Liver (tissue), 3 donors: ENCODE results near the gene PHF21B.

Experiments used
- CTCF ChIP-seq: fragments of 150-350 bp; IDR thresholded peaks from 2 replicates; pipeline ENCODE4 v1.5.1; 2017; ENCODE audit warnings: improper control_type of control experiment, low read depth, low read length; ENCODE audit not compliant: missing input control
- GABPA ChIP-seq, 2 donors: IDR thresholded peaks in 1 of 2; conservative IDR thresholded peaks in 1 of 2; 2 replicates each; pipeline ENCODE4 v1.6.1; 2016; ENCODE audit warnings: antibody characterized with exemption in 2 of 2, mild to moderate bottlenecking in 1 of 2, moderate library complexity in 1 of 2
- HNF4A ChIP-seq, 2 donors: conservative IDR thresholded peaks; 2 replicates each; pipeline ENCODE4 v1.6.1; 2016; ENCODE audit warnings: antibody characterized with exemption in 2 of 2, mild to moderate bottlenecking in 2 of 2
- JUND ChIP-seq, 2 donors: IDR thresholded peaks; 2 replicates each; pipeline ENCODE4 v1.6.1; 2016; ENCODE audit warnings: antibody characterized with exemption in 2 of 2
- NR2F2 ChIP-seq: IDR thresholded peaks from 2 replicates; pipeline ENCODE4 v1.6.1; 2016; ENCODE audit warnings: antibody characterized with exemption
- YY1 ChIP-seq: IDR thresholded peaks from 2 replicates; pipeline ENCODE4 v1.6.1; 2016; ENCODE audit warnings: antibody characterized with exemption, mild to moderate bottlenecking
- donor health status: healthy.
- donor health status: healthy.

GRCh38 chr22:44974454-44974853 is 35.4 kb downstream of the PHF21B start:
- TF ChIP-seq CTCF (no peak), YY1 (no peak), GABPA (IDR thresholded peaks at IDR 0.05 in 1 of 2, conservative IDR thresholded peaks at IDR 0.05 in 1 of 2) (no peak), NR2F2 (no peak), JUND (IDR thresholded peaks at IDR 0.05) (no peak), HNF4A (conservative IDR thresholded peaks at IDR 0.05) (no peak)
